ENCODE results near the gene CKS1B. TPM values are rescaled to one million over a fixed set of nuclear protein-coding genes. Genes with fewer than 3 reads are reported as not detected.

Gene CKS1B
- total RNA-seq, 1 experiment from 2014 or later = 295 TPM

DNA sequence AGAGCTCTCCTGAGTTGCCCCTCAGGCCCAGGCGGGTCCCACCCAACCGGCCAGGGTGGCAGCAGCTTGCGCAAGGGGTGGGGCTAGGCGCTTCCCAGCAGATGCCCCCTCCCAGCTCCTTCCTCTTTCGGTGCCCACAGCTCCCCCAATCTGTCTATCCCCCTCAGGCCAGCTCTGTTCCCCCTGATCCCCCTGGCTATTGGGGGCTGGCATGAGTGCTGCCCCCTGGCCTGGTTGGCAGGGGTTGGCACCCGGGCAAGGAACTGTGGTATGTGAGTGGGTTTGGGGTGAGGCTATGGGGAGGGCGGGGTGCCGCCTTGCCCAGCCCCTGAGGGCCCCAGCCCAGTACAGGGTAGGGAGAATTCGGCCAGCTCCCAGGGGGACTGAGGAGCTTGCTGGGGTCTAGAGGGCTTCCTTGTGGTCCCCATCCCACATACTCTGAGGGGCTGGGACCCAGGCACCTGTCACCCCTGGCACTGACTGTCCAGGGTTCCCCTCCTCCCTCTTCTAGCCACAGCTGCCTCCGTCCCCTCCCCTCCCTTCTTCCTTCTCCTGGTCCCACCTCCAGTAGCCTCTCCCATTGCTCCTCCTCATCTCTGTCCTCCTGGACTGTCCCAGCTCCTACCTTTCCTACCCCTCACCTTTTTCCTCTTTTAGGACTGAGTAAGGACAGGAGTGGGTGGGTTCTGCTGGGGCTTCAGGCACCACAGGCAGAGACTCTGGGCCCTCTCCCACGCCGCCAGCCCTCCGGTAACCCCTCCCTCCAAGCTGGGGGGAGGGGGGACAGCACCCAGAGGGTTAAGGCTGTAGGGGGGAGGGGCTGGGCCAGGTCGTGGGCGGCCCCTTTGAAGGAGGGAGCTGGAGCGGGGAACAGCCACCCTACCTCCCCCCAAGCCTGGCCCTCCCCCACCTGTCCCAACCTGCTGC is 33.8 kb downstream of the CKS1B start:
- Histone ChIP-seq H3K36me3 (ENCODE audit: insufficient read depth, low read length, poor library complexity, severe bottlenecking) (no peaks in the 10 kb centered on the region), H3K9me3 (ENCODE audit: low read depth, low read length, poor library complexity, severe bottlenecking) (no peaks in the 10 kb centered on the region), H3K4me3 (ENCODE audit: low read depth, low read length, poor library complexity, severe bottlenecking) (no peak overlapping the region), H3K27me3 (replicated peaks; ENCODE audit: insufficient read depth, low read depth, low read length, poor library complexity) (no peaks in the 10 kb centered on the region), H3K27ac (ENCODE audit: low read depth, low read length, poor library complexity, severe bottlenecking) (peak overlapping the region; percentile 16), H3K4me1 (ENCODE audit: insufficient read depth, low read length, poor library complexity, severe bottlenecking) (peaks cover 21% of the 10 kb centered on the region)
- TF ChIP-seq EZH2 (IDR thresholded peaks at IDR 0.05; ENCODE audit: borderline replicate concordance, low read depth, low read length, poor library complexity, severe bottlenecking) = no peak
- TF ChIP-seq, protein P1, sequence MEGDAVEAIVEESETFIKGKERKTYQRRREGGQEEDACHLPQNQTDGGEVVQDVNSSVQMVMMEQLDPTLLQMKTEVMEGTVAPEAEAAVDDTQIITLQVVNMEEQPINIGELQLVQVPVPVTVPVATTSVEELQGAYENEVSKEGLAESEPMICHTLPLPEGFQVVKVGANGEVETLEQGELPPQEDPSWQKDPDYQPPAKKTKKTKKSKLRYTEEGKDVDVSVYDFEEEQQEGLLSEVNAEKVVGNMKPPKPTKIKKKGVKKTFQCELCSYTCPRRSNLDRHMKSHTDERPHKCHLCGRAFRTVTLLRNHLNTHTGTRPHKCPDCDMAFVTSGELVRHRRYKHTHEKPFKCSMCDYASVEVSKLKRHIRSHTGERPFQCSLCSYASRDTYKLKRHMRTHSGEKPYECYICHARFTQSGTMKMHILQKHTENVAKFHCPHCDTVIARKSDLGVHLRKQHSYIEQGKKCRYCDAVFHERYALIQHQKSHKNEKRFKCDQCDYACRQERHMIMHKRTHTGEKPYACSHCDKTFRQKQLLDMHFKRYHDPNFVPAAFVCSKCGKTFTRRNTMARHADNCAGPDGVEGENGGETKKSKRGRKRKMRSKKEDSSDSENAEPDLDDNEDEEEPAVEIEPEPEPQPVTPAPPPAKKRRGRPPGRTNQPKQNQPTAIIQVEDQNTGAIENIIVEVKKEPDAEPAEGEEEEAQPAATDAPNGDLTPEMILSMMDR (conservative IDR thresholded peaks at IDR 0.05; ENCODE audit: low read depth, low read length) = no peak
- POLR2A ChIA-PET (ENCODE audit: low non-redundant PET) = interaction anchor here (0.6 kb wide), 1 partner anchor 39 kb away, joined by 22 read pairs; no protein-coding TSS in a partner anchor
- no TSS peak for BruUV-seq (replicated peaks)
- intact Hi-C loops (cut with micrococcal nuclease; ENCODE audit: unreplicated experiment) = no loop called here
- no peak for DNase-seq (ENCODE audit: low spot score)
- CTCF ChIA-PET = interaction anchor here (0.5 to 2.2 kb wide), 3 partner anchors 9 to 385 kb away, joined by 3 to 16 read pairs (median 4); no protein-coding TSS in a partner anchor

DNA sequence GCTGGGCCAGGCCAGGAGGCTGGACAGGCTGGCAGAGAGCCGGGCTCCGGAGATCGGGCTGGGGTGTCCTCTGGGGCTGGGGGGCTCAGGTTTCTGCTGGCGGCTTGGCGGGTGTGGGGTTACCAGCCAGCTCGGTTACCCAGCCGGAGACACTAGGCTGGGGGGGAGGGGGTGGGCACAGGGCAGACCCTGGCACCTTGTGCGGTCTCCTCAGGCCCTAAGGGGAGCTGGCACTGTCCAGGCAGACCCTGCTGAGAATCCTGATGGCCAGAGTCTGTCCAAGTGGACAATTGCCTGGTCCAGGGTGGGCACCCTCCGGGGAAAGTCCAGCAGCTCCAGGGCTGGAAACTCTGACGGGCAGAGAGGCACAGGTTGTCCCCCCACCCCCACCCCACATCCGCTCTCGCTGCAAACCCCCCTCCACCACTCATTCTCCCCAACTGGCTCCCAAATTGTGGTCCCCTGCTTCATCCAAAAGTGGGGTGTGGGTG is 34.8 kb downstream of the CKS1B start:
- intact Hi-C loops (cut with micrococcal nuclease; ENCODE audit: unreplicated experiment) = no loop called here
- TF ChIP-seq, protein P1 (conservative IDR thresholded peaks at IDR 0.05; ENCODE audit: low read depth, low read length) = no peak
- TF ChIP-seq EZH2 (IDR thresholded peaks at IDR 0.05; ENCODE audit: borderline replicate concordance, low read depth, low read length, poor library complexity, severe bottlenecking) = no peak
- H3K36me3 ChIP-seq (ENCODE audit: insufficient read depth, low read length, poor library complexity, severe bottlenecking) = no peaks in the 10 kb centered on the region
- no peak for DNase-seq (ENCODE audit: low spot score)
- CTCF ChIA-PET = interaction anchor here (0.7 kb wide), 1 partner anchor 8 kb away, joined by 3 read pairs; no protein-coding TSS in a partner anchor
- no peaks in the 10 kb centered on the region for H3K9me3 ChIP-seq (ENCODE audit: low read depth, low read length, poor library complexity, severe bottlenecking)
- no peak overlapping the region for H3K27ac ChIP-seq (ENCODE audit: low read depth, low read length, poor library complexity, severe bottlenecking)
- H3K27me3 ChIP-seq (replicated peaks; ENCODE audit: insufficient read depth, low read depth, low read length, poor library complexity) = no peaks in the 10 kb centered on the region
- no TSS peak for BruUV-seq (replicated peaks)
- POLR2A ChIA-PET (ENCODE audit: low non-redundant PET) = no interaction called here
- peaks cover 19% of the 10 kb centered on the region for H3K4me1 ChIP-seq (ENCODE audit: insufficient read depth, low read length, poor library complexity, severe bottlenecking)
- H3K4me3 ChIP-seq (ENCODE audit: low read depth, low read length, poor library complexity, severe bottlenecking) = no peak overlapping the region

DNA sequence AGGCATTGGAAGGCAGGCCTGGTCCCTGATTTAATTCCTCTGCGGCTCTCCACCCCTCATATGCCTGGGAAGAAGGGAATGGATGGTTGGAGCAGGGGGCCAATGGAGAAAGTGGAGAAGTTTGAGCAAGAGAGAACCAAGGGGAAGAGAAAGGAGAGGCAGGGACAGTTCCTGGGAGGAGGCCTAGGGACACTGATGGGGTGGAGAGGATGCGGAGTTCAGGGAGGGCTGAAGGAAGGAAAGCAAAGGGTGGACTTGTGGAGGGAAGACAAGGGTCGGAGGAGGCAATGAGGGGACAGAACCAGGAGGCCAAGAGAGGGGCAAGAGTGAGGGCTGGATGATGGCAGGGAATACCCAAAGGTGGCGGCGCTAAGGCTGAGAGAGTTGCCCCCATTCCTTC is 35.3 kb downstream of the CKS1B start:
- H3K27me3 ChIP-seq (replicated peaks; ENCODE audit: insufficient read depth, low read depth, low read length, poor library complexity) = no peaks in the 10 kb centered on the region
- ChIA-PET POLR2A (ENCODE audit: low non-redundant PET) (no interaction called here), CTCF (no interaction called here)
- no peak for TF ChIP-seq EZH2 (IDR thresholded peaks at IDR 0.05; ENCODE audit: borderline replicate concordance, low read depth, low read length, poor library complexity, severe bottlenecking)
- TF ChIP-seq, protein P1 (conservative IDR thresholded peaks at IDR 0.05; ENCODE audit: low read depth, low read length) = no peak
- no peak overlapping the region for H3K27ac ChIP-seq (ENCODE audit: low read depth, low read length, poor library complexity, severe bottlenecking)
- no peaks in the 10 kb centered on the region for H3K9me3 ChIP-seq (ENCODE audit: low read depth, low read length, poor library complexity, severe bottlenecking)
- DNase-seq (ENCODE audit: low spot score) = no peak
- intact Hi-C loops (cut with micrococcal nuclease; ENCODE audit: unreplicated experiment) = no loop called here
- no TSS peak for BruUV-seq (replicated peaks)
- peaks cover 4% of the 10 kb centered on the region for H3K36me3 ChIP-seq (ENCODE audit: insufficient read depth, low read length, poor library complexity, severe bottlenecking)
- H3K4me3 ChIP-seq (ENCODE audit: low read depth, low read length, poor library complexity, severe bottlenecking) = no peak overlapping the region
- peaks cover 14% of the 10 kb centered on the region for H3K4me1 ChIP-seq (ENCODE audit: insufficient read depth, low read length, poor library complexity, severe bottlenecking)
